A673 (cell line): ENCODE data around the gene FBXL13. TPM values are rescaled to one million over a fixed set of nuclear protein-coding genes. Genes with fewer than 3 reads are reported as not detected.

Experiments
- BruUV-seq: library from RNA; stranded (reverse); fragments of 400-500 nt; replicated peaks from 2 replicates; lab custom pipeline; 2021; lab: Mats Ljungman, UMichigan
- CTCF ChIA-PET: fragments of 300-600 bp; sonication (Branson Sonifier 250); formaldehyde crosslinking; loops from one replicate; lab custom pipeline; 2022; ENCODE audit warnings: antibody characterized with exemption; lab: Charles Lee
- POLR2A ChIA-PET: fragments of 300-600 bp; sonication (Branson Sonifier 250); formaldehyde crosslinking; loops from one replicate; lab custom pipeline; 2022; ENCODE audit warnings: antibody characterized with exemption; ENCODE audit not compliant: low non-redundant PET; lab: Charles Lee
- DNase-seq: peaks from one replicate; pipeline ENCODE4 v3.0.0-alpha.2; 2015; ENCODE audit warnings: low spot score
- H3K27ac ChIP-seq: fragments of 200-600 bp; sonication (generic); 2 replicates; pipeline ENCODE4 v1.5.1; 2016; ENCODE audit warnings: mixed run types, low read depth, mild to moderate bottlenecking, mixed read lengths, antibody characterized with exemption, low read length; ENCODE audit not compliant: poor library complexity, severe bottlenecking
- H3K27me3 ChIP-seq: fragments of 200-600 bp; sonication (generic); replicated peaks from 2 replicates; pipeline ENCODE4 v1.6.1; 2017; ENCODE audit warnings: mixed run types, low read depth, mild to moderate bottlenecking, mixed read lengths, antibody characterized with exemption, low read length; ENCODE audit not compliant: insufficient read depth, poor library complexity
- H3K36me3 ChIP-seq: fragments of 200-600 bp; sonication (generic); 2 replicates; pipeline ENCODE4 v1.6.1; 2016; ENCODE audit warnings: mixed run types, mild to moderate bottlenecking, mixed read lengths, antibody characterized with exemption, low read length; ENCODE audit not compliant: insufficient read depth, poor library complexity, severe bottlenecking
- H3K4me1 ChIP-seq: fragments of 200-600 bp; sonication (generic); 2 replicates; pipeline ENCODE4 v1.6.1; 2017; ENCODE audit warnings: mixed run types, mild to moderate bottlenecking, mixed read lengths, antibody characterized with exemption, low read length; ENCODE audit not compliant: insufficient read depth, poor library complexity, severe bottlenecking
- H3K4me3 ChIP-seq: fragments of 200-600 bp; sonication (generic); 2 replicates; pipeline ENCODE4 v1.5.1; 2016; ENCODE audit warnings: low read depth, mixed run types, mild to moderate bottlenecking, mixed read lengths, low read length; ENCODE audit not compliant: poor library complexity, severe bottlenecking
- H3K9me3 ChIP-seq: fragments of 200-600 bp; sonication (generic); 2 replicates; pipeline ENCODE4 v1.6.1; 2016; ENCODE audit warnings: mixed run types, low read depth, mild to moderate bottlenecking, mixed read lengths, antibody characterized with exemption, low read length; ENCODE audit not compliant: poor library complexity, severe bottlenecking
- CTCF ChIP-seq: fragments of 300-800, 200-600 bp; sonication (generic); conservative IDR thresholded peaks from 2 replicates; pipeline ENCODE4 v1.5.1; 2017; ENCODE audit warnings: low read depth, mild to moderate bottlenecking, antibody characterized with exemption, low read length, moderate library complexity, mixed read lengths
- EZH2 ChIP-seq: fragments of 200-600 bp; sonication (generic); IDR thresholded peaks from 2 replicates; pipeline ENCODE4 v1.6.1; 2017; ENCODE audit warnings: borderline replicate concordance, low read depth, mild to moderate bottlenecking, mixed read lengths, antibody characterized with exemption, low read length; ENCODE audit not compliant: poor library complexity, severe bottlenecking
- intact Hi-C: fragments of 100-400 bp; cut with micrococcal nuclease; formaldehyde crosslinking; loops from one replicate; pipeline ENCODE4 v1.10.0; 2022; ENCODE audit not compliant: unreplicated experiment
- total RNA-seq: library from RNA; stranded (reverse); gene quantifications from 2 replicates; pipeline ENCODE4 v1.2.3, GENCODE V29; 2021

Gene FBXL13
- total RNA-seq, 1 experiment from 2014 or later = 0.37 TPM

DNA sequence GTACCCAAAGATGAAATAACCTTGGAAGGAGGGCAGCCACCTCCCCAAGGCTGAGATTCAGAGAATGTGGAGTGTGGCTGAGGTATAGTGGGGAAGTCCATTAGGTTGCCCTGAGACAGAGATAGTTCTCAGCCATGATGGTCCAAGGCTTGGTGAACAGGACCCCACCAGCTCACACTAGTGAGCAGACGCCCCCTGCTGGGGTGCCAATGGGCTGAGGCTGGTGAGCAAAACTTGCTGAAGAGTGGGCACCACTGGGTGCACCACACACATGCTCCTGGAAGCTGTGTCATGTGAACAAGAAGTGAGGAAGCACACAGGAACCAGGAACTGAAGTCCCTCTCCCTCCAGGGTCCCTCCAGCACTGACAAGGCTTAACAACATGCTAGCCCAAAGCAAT lies 8.9 kb downstream of the FBXL13 start:
- H3K27ac ChIP-seq = no peak overlapping the region
- H3K4me3 ChIP-seq = no peak overlapping the region
- TF ChIP-seq CTCF = peak; percentile 74
- no peak for TF ChIP-seq EZH2
- peak; percentile 80 for DNase-seq
- POLR2A ChIA-PET = no interaction called here
- H3K4me1 ChIP-seq = no peaks in the 10 kb centered on the region
- no TSS peak for BruUV-seq
- intact Hi-C loops = loop anchor here (5.0 kb wide), 1 partner anchor 313 kb away; no protein-coding TSS in a partner anchor
- CTCF ChIA-PET = interaction anchor here (0.7 to 1.8 kb wide), 2 partner anchors 193 to 307 kb away, joined by 3 to 23 read pairs; no protein-coding TSS in a partner anchor
- H3K9me3 ChIP-seq = no peaks in the 10 kb centered on the region
- no peaks in the 10 kb centered on the region for H3K27me3 ChIP-seq
- no peaks in the 10 kb centered on the region for H3K36me3 ChIP-seq

DNA sequence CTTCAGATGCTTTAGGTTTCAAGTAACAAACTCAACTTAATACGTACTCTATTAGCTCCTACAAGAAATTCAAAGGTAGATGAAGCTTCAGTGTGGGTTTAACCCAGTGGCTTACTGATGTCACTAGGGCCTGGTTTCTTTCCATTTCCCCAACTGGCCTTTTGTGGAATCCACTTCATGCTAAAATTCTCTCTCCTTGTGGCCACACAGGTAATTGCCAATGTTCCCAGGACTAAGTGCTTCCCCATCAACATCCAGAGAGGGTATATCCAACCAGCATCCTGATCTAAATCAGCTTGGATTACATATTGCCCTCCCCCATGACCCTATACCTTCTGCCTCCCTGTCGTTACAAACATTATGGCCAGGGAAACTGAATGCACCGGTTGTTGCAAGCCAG lies 10.7 kb downstream of the FBXL13 start:
- intact Hi-C loops = no loop called here
- BruUV-seq = no TSS peak
- H3K4me1 ChIP-seq = peaks cover 6% of the 10 kb centered on the region
- no peak for DNase-seq
- H3K27me3 ChIP-seq = no peaks in the 10 kb centered on the region
- CTCF ChIA-PET = no interaction called here
- no peak overlapping the region for H3K27ac ChIP-seq
- no peak overlapping the region for H3K4me3 ChIP-seq
- POLR2A ChIA-PET = no interaction called here
- H3K36me3 ChIP-seq = no peaks in the 10 kb centered on the region
- no peaks in the 10 kb centered on the region for H3K9me3 ChIP-seq
- TF ChIP-seq EZH2 (no peak), CTCF (no peak)

DNA sequence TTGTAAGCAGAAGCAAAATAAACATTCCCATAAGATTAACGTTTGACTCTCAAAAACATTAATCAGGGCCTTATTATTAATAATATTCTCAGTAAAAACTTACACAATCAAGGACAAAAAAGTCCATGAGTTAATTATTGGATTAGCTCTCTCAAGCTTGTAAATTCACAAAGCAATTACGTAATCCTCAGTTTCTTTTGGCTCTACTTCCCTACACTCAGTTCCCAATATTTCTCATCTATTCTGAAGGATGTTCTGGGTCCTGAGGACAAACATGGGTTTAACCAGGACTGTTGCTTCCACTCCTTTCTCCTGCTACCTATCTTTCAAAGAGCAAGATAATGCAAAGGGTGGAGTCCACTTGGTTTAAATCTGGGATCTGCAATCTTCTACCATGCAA lies 15.1 kb downstream of the FBXL13 start:
- intact Hi-C loops = no loop called here
- Histone ChIP-seq H3K27me3 (no peaks in the 10 kb centered on the region), H3K36me3 (no peaks in the 10 kb centered on the region), H3K4me3 (no peak overlapping the region), H3K4me1 (peaks cover 6% of the 10 kb centered on the region), H3K27ac (no peak overlapping the region), H3K9me3 (no peaks in the 10 kb centered on the region)
- no TSS peak for BruUV-seq
- POLR2A ChIA-PET = no interaction called here
- DNase-seq = peak; percentile 40
- CTCF ChIA-PET = interaction anchor here (1.3 kb wide), 1 partner anchor 301 kb away, joined by 5 read pairs; no protein-coding TSS in a partner anchor
- TF ChIP-seq EZH2 (no peak), CTCF (no peak)
